Prostate gland (tissue), 2 donors: ENCODE data around the gene IL1RAPL2.

Experiments
- POLR2A ChIP-seq: fragments of 450-650 bp; IDR thresholded peaks from one replicate; pipeline ENCODE4 v1.6.1; 2016; ENCODE audit warnings: antibody characterized with exemption, mild to moderate bottlenecking
- POLR2AphosphoS5 ChIP-seq: sonication (generic); formaldehyde crosslinking; IDR thresholded peaks from one replicate; pipeline ENCODE4 v1.6.1; 2017; ENCODE audit warnings: antibody characterized with exemption
- TF ChIP-seq, protein P1 (sequence below), 4 experiments: fragments of 200-600 bp in 2 of 4; fragments of 450-650 bp in 2 of 4; sonication (generic) in 2 of 4; IDR thresholded peaks; 1 replicate in 3 of 4; 2 replicates in 1 of 4; pipeline ENCODE4 v1.5.1; 2016 to 2019; ENCODE audit warnings: antibody characterized with exemption in 4 of 4, mild to moderate bottlenecking in 2 of 4, moderate library complexity in 2 of 4

DNA sequence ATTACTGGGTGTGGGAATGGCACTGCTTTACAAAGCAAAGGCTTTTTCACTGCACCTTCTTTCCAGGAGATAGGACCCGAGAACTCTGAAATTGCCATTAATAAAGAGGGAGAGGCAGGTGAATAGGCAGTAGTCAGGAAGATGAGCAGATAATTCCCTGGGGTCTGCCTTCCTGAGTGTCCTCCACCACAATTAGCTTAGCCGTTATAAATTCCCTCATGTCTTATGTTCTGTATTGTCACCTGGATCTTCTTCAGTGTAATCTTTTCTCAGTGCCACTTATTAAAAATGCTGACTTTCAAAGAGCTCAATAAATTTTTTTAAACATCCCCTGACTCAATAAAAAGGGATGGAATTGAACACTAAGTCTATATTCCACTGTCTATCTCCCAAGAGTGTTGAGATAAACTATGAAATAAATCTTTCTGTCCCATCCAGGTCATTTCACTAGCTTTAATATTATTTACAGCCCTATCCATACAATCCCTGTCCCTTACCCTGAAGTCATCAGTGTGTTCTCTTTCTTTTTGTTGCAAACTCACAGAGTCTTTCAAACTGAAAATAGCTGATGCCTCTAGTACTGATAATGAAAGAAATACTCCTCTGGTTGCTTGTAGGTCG is 984.2 kb downstream of the IL1RAPL2 start:
- no peak for TF ChIP-seq POLR2A
- TF ChIP-seq, protein P1, sequence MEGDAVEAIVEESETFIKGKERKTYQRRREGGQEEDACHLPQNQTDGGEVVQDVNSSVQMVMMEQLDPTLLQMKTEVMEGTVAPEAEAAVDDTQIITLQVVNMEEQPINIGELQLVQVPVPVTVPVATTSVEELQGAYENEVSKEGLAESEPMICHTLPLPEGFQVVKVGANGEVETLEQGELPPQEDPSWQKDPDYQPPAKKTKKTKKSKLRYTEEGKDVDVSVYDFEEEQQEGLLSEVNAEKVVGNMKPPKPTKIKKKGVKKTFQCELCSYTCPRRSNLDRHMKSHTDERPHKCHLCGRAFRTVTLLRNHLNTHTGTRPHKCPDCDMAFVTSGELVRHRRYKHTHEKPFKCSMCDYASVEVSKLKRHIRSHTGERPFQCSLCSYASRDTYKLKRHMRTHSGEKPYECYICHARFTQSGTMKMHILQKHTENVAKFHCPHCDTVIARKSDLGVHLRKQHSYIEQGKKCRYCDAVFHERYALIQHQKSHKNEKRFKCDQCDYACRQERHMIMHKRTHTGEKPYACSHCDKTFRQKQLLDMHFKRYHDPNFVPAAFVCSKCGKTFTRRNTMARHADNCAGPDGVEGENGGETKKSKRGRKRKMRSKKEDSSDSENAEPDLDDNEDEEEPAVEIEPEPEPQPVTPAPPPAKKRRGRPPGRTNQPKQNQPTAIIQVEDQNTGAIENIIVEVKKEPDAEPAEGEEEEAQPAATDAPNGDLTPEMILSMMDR (IDR thresholded peaks at IDR 0.05): no peak
- no peak for TF ChIP-seq POLR2AphosphoS5
